HG02943 (cell line): ENCODE data around the gene FAM181B.
A peak's percentile ranks its signal among the peaks of the same experiment; 100 is the strongest.

Experiments used
- ATAC-seq: cut with Tn5 transposase; IDR thresholded peaks from one replicate; pipeline ENCODE4 v1.9.1; 2021; ENCODE audit warnings: mild to moderate bottlenecking, low read depth, moderate library complexity; ENCODE audit not compliant: unreplicated experiment

Gene FAM181B

GRCh38 chr11:82733444-82734119, at the start of gene FAM181B:
FAM181B (minus strand) TSS chr11:82733864; CDS start chr11:82733729, 135 bp downstream.
- ATAC-seq: no peak

GRCh38 chr11:82782825-82783374, 49.2 kb upstream of the FAM181B start:
- ATAC-seq: no peak

- no peak for ATAC-seq
These were observed 45.1 kb upstream of the FAM181B start for GRCh38 chr11:82778776-82779175.

GRCh38 chr11:82776377-82776776, 42.7 kb upstream of the FAM181B start:
- ATAC-seq: no peak

GRCh38 chr11:82775736-82776346, 42.2 kb upstream of the FAM181B start:
- ATAC-seq: peak; percentile 98

GRCh38 chr11:82775218-82775617, 41.6 kb upstream of the FAM181B start:
- ATAC-seq: no peak

GRCh38 chr11:82771781-82772180, 38.1 kb upstream of the FAM181B start:
- ATAC-seq: no peak

- no peak for ATAC-seq
These were observed 33.5 kb upstream of the FAM181B start for GRCh38 chr11:82767123-82767522.

GRCh38 chr11:82765466-82766034, 31.9 kb upstream of the FAM181B start:
- no peak for ATAC-seq

GRCh38 chr11:82763167-82763566, 29.5 kb upstream of the FAM181B start:
- ATAC-seq: no peak

- no peak for ATAC-seq
These were observed 26.0 kb upstream of the FAM181B start for GRCh38 chr11:82759649-82760048.

- no peak for ATAC-seq
These were observed 24.1 kb upstream of the FAM181B start for GRCh38 chr11:82757660-82758357.

- ATAC-seq: no peak
These were observed 23.3 kb upstream of the FAM181B start for GRCh38 chr11:82756765-82757639.

GRCh38 chr11:82754410-82754809, 20.7 kb upstream of the FAM181B start:
- ATAC-seq: no peak

- ATAC-seq: no peak
These were observed 20.3 kb upstream of the FAM181B start for GRCh38 chr11:82753921-82754320.

GRCh38 chr11:82752801-82753200, 19.1 kb upstream of the FAM181B start:
- no peak for ATAC-seq

GRCh38 chr11:82750643-82751139, 17.0 kb upstream of the FAM181B start:
- no peak for ATAC-seq

- ATAC-seq: no peak
These were observed 13.8 kb upstream of the FAM181B start for GRCh38 chr11:82747471-82747870.

- no peak for ATAC-seq
These were observed 4.4 kb upstream of the FAM181B start for GRCh38 chr11:82738091-82738490.

- no peak for ATAC-seq
These were observed 436 bp upstream of the FAM181B start for GRCh38 chr11:82734120-82734479.
